MM.1S (cell line): ENCODE results near the gene CD34.

Experiments used
- DNase-seq: peaks from one replicate; pipeline ENCODE4 v3.0.0-alpha.2; 2015
- H2AFZ ChIP-seq: fragments of 300-600 bp; sonication (generic); 2 replicates; pipeline ENCODE4 v1.6.0; 2016; ENCODE audit warnings: antibody characterized with exemption, low read length
- H3F3A ChIP-seq: fragments of 300-600 bp; sonication (generic); 2 replicates; pipeline ENCODE4 v1.6.1; 2016; ENCODE audit warnings: mild to moderate bottlenecking, antibody characterized with exemption, low read length, moderate library complexity, mixed read lengths; ENCODE audit not compliant: insufficient read depth
- H3K27ac ChIP-seq: fragments of 300-600 bp; sonication (generic); 2 replicates; pipeline ENCODE4 v1.5.1; 2016; ENCODE audit warnings: mild to moderate bottlenecking, low read length
- H3K27me3 ChIP-seq: fragments of 300-600 bp; sonication (generic); replicated peaks from 2 replicates; pipeline ENCODE4 v1.6.0; 2016; ENCODE audit warnings: low read length; ENCODE audit not compliant: insufficient read depth
- H3K36me3 ChIP-seq: fragments of 300-600 bp; sonication (generic); replicated peaks from 2 replicates; pipeline ENCODE4 v1.6.1; 2016; ENCODE audit warnings: mild to moderate bottlenecking, low read length, mixed read lengths; ENCODE audit not compliant: insufficient read depth
- H3K4me1 ChIP-seq: fragments of 300-600 bp; sonication (generic); 2 replicates; pipeline ENCODE4 v1.6.1; 2016; ENCODE audit warnings: low read length, mixed read lengths
- H3K4me2 ChIP-seq: fragments of 300-600 bp; sonication (generic); 2 replicates; pipeline ENCODE4 v1.6.0; 2016; ENCODE audit warnings: low read depth, low read length
- H3K4me3 ChIP-seq: fragments of 300-600 bp; sonication (generic); 2 replicates; pipeline ENCODE4 v1.5.1; 2016; ENCODE audit warnings: low read length, mixed read lengths
- H3K79me2 ChIP-seq: fragments of 300-600 bp; sonication (generic); 2 replicates; pipeline ENCODE4 v1.6.1; 2016; ENCODE audit warnings: mixed run types, low read length, mixed read lengths
- H3K9ac ChIP-seq: fragments of 300-600 bp; sonication (generic); 2 replicates; pipeline ENCODE4 v1.6.1; 2016; ENCODE audit warnings: low read length, mixed read lengths
- H3K9me2 ChIP-seq: fragments of 300-600 bp; sonication (generic); replicated peaks from 2 replicates; pipeline ENCODE4 v1.6.1; 2016; ENCODE audit warnings: mild to moderate bottlenecking, low read length, mixed read lengths; ENCODE audit not compliant: insufficient read depth
- H3K9me3 ChIP-seq: fragments of 300-600 bp; sonication (generic); replicated peaks from 2 replicates; pipeline ENCODE4 v1.6.1; 2016; ENCODE audit warnings: mild to moderate bottlenecking, low read length, mixed read lengths; ENCODE audit not compliant: insufficient read depth
- H4K20me1 ChIP-seq: fragments of 300-600 bp; sonication (generic); 2 replicates; pipeline ENCODE4 v1.6.1; 2016; ENCODE audit warnings: mild to moderate bottlenecking, low read length, moderate library complexity, mixed read lengths; ENCODE audit not compliant: insufficient read depth
- CTCF ChIP-seq: fragments of 300-600 bp; sonication (generic); IDR thresholded peaks from 2 replicates; pipeline ENCODE4 v1.5.1; 2016; ENCODE audit warnings: antibody characterized with exemption, low read length, mixed read lengths
- EZH2 ChIP-seq: fragments of 300-600 bp; sonication (generic); optimal IDR thresholded peaks from 2 replicates; pipeline ENCODE3; 2017; ENCODE audit warnings: low read depth, mild to moderate bottlenecking, antibody characterized with exemption, low read length, mixed read lengths
- EZH2phosphoT487 ChIP-seq: fragments of 300-600 bp; sonication (generic); IDR thresholded peaks from 2 replicates; pipeline ENCODE4 v1.6.1; 2018; ENCODE audit warnings: antibody characterized with exemption, low read length

The CD34 gene

GRCh38 chr1:207837673-207838072, 73.3 kb downstream of the CD34 start:
- H2AFZ ChIP-seq: no peak overlapping the region
- H3K4me1 ChIP-seq: peaks cover 1% of the 10 kb centered on the region; the same call in 1 of the 2 replicates
- TF ChIP-seq EZH2phosphoT487: no peak
- TF ChIP-seq EZH2: no peak
- TF ChIP-seq CTCF: no peak
- no peak overlapping the region for H3K4me3 ChIP-seq
- H4K20me1 ChIP-seq: no peaks in the 10 kb centered on the region
- 0 out of 2 replicates have a peak, but pooled peaks cover under 1% of the 10 kb centered on the region for H3F3A ChIP-seq
- no peaks in the 10 kb centered on the region for H3K27me3 ChIP-seq
- H3K27ac ChIP-seq: no peak overlapping the region
- H3K79me2 ChIP-seq: peaks cover 77% of the 10 kb centered on the region
- H3K9ac ChIP-seq: no peak overlapping the region
- H3K9me3 ChIP-seq: no peaks in the 10 kb centered on the region
- DNase-seq: no peak
- no peaks in the 10 kb centered on the region for H3K9me2 ChIP-seq
- H3K36me3 ChIP-seq: no peaks in the 10 kb centered on the region
- H3K4me2 ChIP-seq: no peak overlapping the region

- Histone ChIP-seq H3K9me3 (no peaks in the 10 kb centered on the region), H3K27ac (no peak overlapping the region), H3K9me2 (no peaks in the 10 kb centered on the region), H3K4me3 (no peak overlapping the region), H3F3A (peaks cover 8% of the 10 kb centered on the region), H4K20me1 (no peaks in the 10 kb centered on the region), H3K79me2 (peaks cover 78% of the 10 kb centered on the region), H2AFZ (no peak overlapping the region), H3K27me3 (no peaks in the 10 kb centered on the region), H3K4me2 (no peak overlapping the region), H3K4me1 (peaks cover 10% of the 10 kb centered on the region), H3K9ac (no peak overlapping the region), H3K36me3 (no peaks in the 10 kb centered on the region)
- no peak for DNase-seq
- TF ChIP-seq CTCF: no peak
- TF ChIP-seq EZH2phosphoT487: no peak
- no peak for TF ChIP-seq EZH2
Measured at GRCh38 chr1:207836591-207837347, 74.2 kb downstream of the CD34 start.

- Histone ChIP-seq H3K36me3 (no peaks in the 10 kb centered on the region), H3K4me2 (no peak overlapping the region), H4K20me1 (no peaks in the 10 kb centered on the region), H3K4me1 (peaks cover 19% of the 10 kb centered on the region), H3F3A (peaks cover 13% of the 10 kb centered on the region), H3K9me3 (no peaks in the 10 kb centered on the region), H3K4me3 (no peak overlapping the region), H3K27me3 (no peaks in the 10 kb centered on the region), H3K9ac (no peak overlapping the region), H3K79me2 (peaks cover 86% of the 10 kb centered on the region), H2AFZ (no peak overlapping the region), H3K27ac (no peak overlapping the region), H3K9me2 (no peaks in the 10 kb centered on the region)
- TF ChIP-seq EZH2 (no peak), EZH2phosphoT487 (no peak), CTCF (no peak)
- DNase-seq: no peak
Measured at GRCh38 chr1:207835958-207836357, 75.0 kb downstream of the CD34 start.
